ENCODE results near the gene ST3GAL3.

DNA sequence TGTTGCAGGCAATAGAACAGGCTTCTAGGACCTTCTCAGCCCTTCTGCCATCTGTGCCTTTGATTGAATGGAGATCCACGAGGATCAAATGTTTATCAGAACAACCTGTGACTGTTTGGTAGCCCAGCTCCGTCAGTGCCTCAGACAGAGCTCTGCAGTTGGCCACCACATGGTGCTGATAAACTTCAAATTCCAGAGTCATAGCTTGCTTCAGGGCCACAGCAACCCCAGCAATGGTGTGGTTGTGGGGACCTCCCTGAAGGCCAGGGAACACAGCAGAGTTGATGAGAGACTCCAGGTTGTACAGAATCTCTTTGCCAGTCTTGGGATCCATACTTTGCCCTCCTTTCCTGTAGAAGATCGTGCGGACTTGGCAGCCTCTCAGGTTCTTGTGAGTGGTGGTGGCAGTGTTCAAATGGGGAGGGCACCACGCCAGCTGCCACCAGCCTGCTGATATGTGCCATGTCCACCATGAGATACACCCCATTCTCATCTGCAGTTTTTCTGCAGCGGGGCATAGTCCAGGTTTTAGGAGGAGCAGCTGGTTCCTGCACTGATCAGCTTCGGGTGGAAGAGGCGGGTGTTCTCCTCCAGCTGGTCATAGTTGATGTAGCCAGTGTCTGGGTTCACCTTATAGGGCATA, 143.4 kb downstream of the ST3GAL3 start:
- TF ChIP-seq CTCF (IDR thresholded peaks at IDR 0.05), result no peak
- TF ChIP-seq POLR2A (IDR thresholded peaks at IDR 0.05), result no peak

Data from right lobe of liver (tissue), 4 donors.